ENCODE results near the gene ANXA11.
"Not testable (repeated sequence)": the region's sequence is repeated elsewhere in the genome, so short reads cannot be mapped to it uniquely, and the experiment has no call there.

The ANXA11 gene

GRCh38 chr10:80205477-80206276 is at the start of gene ANXA11:
Gene ANXA11 (minus strand): TSS chr10:80205537. CDS start chr10:80172861, 32,676 bp downstream.
- DNase-seq (ENCODE audit: low read depth in 1 of 2, low spot score in 1 of 2), result peak; percentile 70 to 77

DNA sequence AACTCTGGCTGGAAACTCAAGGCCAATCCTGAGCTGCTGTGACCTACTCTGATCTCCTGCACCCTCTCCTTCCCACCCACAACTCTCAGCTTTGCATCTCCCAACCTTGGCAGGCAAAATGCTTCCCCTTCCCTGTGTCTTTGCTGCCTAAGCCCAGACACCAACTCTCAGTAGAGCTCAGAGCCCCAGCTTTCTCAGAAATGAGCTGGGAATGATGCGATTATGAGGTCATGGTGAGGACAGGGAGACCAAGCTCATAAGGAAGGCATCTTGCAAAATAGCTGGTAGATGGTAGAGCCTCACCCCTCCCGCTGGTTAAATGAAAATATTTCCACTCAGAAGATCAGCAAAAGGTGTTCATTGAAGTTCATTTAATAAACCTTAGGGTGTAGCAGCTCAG is 49.4 kb upstream of the ANXA11 start:
- not testable (repeated sequence) for DNase-seq (ENCODE audit: low read depth in 1 of 2, low spot score in 1 of 2)

- not testable (repeated sequence) for DNase-seq (ENCODE audit: low read depth in 1 of 2, low spot score in 1 of 2)
These were observed 48.6 kb upstream of the ANXA11 start for GRCh38 chr10:80253963-80254271.

- DNase-seq (ENCODE audit: low read depth in 1 of 2, low spot score in 1 of 2), result no peak
These were observed 48.1 kb upstream of the ANXA11 start for GRCh38 chr10:80253266-80253962.

- DNase-seq (ENCODE audit: low read depth in 1 of 2, low spot score in 1 of 2), result no peak
These were observed 47.1 kb upstream of the ANXA11 start for GRCh38 chr10:80252296-80252887.

- DNase-seq (ENCODE audit: low read depth in 1 of 2, low spot score in 1 of 2), result not testable (repeated sequence)
These were observed 46.5 kb upstream of the ANXA11 start for GRCh38 chr10:80251703-80252280.

- not testable (repeated sequence) for DNase-seq (ENCODE audit: low read depth in 1 of 2, low spot score in 1 of 2)
These were observed 45.1 kb upstream of the ANXA11 start for GRCh38 chr10:80250399-80250798.

GRCh38 chr10:80249906-80250305 is 44.6 kb upstream of the ANXA11 start:
- DNase-seq (ENCODE audit: low read depth in 1 of 2, low spot score in 1 of 2), result not testable (repeated sequence)

DNA sequence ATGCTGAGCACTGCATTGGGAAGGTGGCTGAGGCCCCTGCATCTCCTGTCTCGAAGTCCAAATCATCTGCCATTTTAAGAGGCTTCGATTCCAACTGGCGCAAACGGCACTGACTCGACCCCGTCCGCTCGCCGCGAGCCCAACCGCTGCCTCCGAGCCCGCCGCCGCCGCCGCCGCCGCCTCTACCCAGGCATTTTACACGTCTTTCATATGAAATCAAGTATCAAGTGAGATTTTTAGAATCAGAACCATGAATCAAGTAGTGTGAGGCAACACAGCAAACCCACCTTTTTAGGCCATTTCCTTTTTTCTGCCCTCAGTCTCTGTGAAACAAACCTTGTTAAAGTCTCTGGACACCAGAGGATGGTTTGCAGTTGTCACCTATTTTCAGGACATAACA is 42.3 kb upstream of the ANXA11 start:
- not testable (repeated sequence) for DNase-seq (ENCODE audit: low read depth in 1 of 2, low spot score in 1 of 2)

DNA sequence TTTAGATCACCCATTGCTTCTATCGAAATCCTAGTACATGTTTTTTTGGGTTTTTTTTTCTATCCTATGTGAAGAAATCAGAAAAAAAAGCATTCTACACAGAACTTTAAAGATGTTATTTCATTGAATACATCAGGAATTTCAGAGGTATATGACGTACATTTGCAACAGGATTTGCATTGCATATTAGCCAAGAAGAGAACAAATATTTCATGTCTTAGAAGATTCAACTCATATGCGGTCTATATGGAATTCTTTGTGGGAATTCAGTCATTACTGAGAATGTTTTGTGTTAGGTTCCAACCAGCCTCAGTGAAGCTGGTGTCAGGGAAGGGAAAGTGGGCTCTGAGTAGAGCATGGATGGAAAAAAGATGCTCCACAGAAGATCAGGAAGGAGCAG is 39.0 kb upstream of the ANXA11 start:
- DNase-seq (ENCODE audit: low read depth in 1 of 2, low spot score in 1 of 2), result not testable (repeated sequence)

DNA sequence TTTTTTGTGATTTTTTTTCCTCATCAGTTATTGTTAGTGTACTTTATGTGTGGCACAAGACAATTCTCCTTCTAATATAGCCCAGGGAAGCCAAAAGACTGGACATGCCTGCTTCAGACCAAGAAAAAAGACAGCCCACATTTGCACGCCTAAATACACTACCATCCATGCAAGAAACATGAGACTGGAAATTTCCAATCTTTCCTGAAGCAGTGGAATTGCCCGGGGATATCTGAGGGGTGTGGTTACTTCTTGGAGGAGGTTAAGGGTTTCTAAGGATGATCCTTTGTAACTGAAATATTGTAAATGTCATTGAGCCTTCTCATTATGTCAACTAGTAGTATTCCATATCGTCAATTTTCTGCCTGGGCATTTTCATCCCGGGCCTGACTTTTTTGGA is 37.0 kb upstream of the ANXA11 start:
- DNase-seq (ENCODE audit: low read depth in 1 of 2, low spot score in 1 of 2), result not testable (repeated sequence)

DNA sequence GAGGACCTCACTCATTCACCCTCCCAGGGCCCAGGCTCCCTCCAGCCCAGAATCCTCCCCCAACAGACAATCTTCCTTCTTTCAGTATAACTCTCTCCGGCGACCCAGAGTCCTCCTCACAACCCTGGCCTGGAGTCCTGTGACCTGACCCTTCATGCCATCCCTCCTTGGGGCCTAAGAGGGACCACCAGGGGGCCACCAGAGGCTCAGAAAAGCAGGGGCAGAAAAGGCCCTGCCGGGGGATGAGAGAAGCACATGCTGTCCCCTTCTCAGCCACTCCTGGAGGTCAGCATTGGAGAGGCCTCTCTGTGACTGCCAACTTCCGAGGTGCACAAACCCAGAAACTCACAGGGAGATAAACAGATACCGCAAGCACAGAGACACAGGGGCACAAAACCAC is 31.1 kb upstream of the ANXA11 start:
- DNase-seq (ENCODE audit: low read depth in 1 of 2, low spot score in 1 of 2), result not testable (repeated sequence)

DNA sequence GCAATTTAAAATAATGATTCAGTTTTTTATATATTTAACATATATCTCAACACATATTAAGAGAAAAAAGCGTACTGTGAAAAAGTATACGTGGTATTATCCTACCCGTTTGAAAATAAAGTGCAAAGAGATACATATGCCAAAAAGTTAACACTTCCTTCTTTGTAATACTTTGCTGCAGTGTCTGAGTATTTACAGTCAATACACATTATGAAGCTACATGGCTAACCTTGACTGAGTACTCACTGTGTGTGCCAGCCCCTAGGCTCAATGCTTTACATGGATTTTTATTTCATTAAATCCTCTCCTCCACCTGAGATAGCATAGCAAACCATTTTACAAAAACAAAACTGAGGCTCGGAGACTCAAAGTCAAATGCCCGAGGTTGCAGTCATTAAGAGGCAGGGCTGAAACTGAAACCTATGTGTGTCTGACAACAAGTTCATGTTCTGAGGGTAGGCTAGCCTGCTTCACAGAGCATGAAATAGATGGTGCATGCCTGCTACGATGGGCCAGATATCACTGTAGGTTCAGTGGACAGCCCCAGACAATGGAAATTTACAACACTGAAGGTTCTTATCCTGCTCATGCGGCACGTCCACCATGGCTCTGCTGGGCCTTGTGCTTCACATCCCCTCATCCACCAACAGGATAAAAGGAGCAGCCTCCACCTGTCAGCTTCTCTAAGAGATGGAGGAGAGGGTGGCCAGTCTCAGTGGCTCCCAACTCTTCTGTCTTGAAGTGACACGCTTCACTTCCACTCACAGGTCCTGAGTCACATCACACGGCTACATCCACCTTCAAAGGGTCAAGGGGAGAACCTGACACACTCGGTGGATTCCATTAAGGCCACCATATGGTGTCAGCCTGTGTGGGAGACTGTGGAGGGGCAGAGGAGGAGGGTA is 29.2 kb upstream of the ANXA11 start:
- not testable (repeated sequence) for DNase-seq (ENCODE audit: low read depth in 1 of 2, low spot score in 1 of 2)

GRCh38 chr10:80233871-80234270 is 28.5 kb upstream of the ANXA11 start:
- DNase-seq (ENCODE audit: low read depth in 1 of 2, low spot score in 1 of 2), result not testable (repeated sequence)

- DNase-seq (ENCODE audit: low read depth in 1 of 2, low spot score in 1 of 2), result not testable (repeated sequence)
These were observed 21.4 kb upstream of the ANXA11 start for GRCh38 chr10:80226723-80227122.

- not testable (repeated sequence) for DNase-seq (ENCODE audit: low read depth in 1 of 2, low spot score in 1 of 2)
These were observed 17.7 kb upstream of the ANXA11 start for GRCh38 chr10:80223031-80223419.

DNA sequence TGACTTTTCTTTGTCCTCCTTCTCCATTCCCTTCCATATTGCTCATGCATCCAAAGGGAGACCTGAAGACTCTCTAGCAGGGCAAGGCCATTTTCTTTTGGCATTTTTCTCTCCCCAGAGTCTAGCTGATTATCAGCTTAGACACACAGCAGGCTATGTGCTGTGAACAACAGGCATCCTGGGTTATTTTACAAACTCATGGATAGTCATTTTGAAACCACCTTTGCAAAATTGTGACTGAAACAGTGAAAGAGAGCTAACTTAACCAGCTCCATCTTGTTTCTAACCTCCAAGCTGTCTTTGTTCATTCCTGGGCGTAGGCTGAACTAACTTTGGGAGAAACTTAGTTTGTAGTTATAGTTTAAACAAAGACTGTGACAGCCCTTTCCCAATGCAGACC is 13.5 kb upstream of the ANXA11 start:
- not testable (repeated sequence) for DNase-seq (ENCODE audit: low read depth in 1 of 2, low spot score in 1 of 2)

GRCh38 chr10:80214368-80214982 is 9.1 kb upstream of the ANXA11 start:
- DNase-seq (ENCODE audit: low read depth in 1 of 2, low spot score in 1 of 2), result not testable (repeated sequence)

GRCh38 chr10:80212535-80213115 is 7.3 kb upstream of the ANXA11 start:
- DNase-seq (ENCODE audit: low read depth in 1 of 2, low spot score in 1 of 2), result not testable (repeated sequence)

DNA sequence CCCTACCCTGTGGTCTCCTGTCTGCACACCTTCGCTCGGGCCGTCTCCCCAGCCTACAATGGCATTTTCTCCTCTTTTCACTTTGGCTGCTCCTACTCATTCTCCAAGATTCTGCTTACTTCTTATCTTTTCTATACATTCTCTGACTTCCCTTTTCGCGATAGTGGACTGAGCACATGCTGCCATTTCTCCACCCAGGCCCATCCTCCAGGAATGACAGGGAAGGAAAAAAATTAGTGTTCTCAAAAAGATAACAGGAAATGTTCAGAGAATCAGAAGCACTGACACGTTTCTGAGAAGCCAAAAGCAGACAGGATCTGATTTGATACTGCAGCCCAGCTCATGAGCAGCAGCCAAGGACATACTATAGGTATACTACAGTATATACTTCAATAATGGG is 6.4 kb upstream of the ANXA11 start:
- DNase-seq (ENCODE audit: low read depth in 1 of 2, low spot score in 1 of 2), result no peak

Measured in activated T-helper 1 cell treated with anti-CD3 and anti-CD28 coated beads, Interleukin-2, amount 50 U/mL, for 16 hours (primary cell).